NK-92 treated with Interleukin-12 subunit alpha and Interleukin-12 subunit beta, amount 100 ng/mL, for 24 hours (cell line): ENCODE measurements around the gene MRPL21.
"Not testable (repeated sequence)": the region's sequence is repeated elsewhere in the genome, so short reads cannot be mapped to it uniquely, and the experiment has no call there.

Source experiments
- DNase-seq: peaks from one replicate; lab custom pipeline; 2025; lab: John Stamatoyannopoulos, UW

MRPL21 gene

DNA sequence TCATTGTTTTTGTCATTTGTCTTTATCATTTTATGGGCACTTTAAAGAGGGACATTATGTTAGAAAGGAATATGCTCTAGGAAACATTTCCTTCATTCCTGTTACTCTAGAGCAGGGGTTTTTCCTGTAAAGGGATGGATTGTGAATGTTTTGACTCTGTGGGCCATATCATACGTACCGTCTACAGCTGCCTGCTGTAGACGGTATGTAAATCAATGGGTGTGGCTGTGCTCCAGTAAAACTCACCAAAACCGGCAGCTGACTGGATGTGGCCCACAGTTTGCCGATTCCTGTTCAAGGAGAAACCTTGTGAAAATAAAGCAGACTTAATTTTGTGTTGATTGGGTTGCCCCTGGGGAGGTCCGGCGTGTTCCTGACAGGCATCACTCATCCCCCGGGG is 7.3 kb upstream of the MRPL21 start:
- DNase-seq: no peak

GRCh38 chr11:68908273-68908672 is 4.6 kb upstream of the MRPL21 start:
- DNase-seq: no peak

GRCh38 chr11:68905421-68906360 is 2.1 kb upstream of the MRPL21 start:
- DNase-seq: no peak

DNA sequence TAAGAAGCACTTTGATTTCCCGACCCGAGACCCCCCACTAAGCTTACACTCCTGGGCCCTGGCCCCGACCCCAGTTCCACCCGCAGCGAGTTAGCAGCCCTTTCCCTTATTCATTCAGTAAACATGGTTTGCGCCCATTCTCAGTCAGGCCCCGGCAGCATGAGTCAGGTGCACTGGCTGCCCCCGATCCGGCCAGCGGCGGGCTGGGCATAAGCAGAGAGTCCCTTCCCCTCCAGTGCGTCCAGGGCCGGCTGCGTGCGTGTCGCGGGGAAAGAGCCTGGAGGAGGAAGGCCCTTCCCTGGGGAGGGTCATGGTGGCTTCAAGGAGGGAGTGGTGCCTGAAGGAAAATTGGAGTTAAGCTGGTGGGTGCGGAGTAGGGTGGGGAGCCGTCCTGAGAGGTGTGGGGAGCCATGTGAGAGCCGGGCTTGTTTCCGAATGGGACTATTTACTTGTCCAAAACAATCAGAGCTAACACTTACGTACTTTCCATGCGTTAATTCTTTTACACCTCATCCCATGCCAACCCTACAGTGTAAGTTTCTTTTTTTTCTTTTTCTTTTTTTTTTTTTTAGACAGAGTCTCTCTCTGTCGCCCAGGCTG is 716 bp upstream of the MRPL21 start:
- no peak for DNase-seq

- DNase-seq: no peak
Observed at GRCh38 chr11:68900835-68901381, 2.7 kb downstream of the MRPL21 start.

GRCh38 chr11:68897441-68897840 is 6.2 kb downstream of the MRPL21 start:
- DNase-seq: no peak

DNA sequence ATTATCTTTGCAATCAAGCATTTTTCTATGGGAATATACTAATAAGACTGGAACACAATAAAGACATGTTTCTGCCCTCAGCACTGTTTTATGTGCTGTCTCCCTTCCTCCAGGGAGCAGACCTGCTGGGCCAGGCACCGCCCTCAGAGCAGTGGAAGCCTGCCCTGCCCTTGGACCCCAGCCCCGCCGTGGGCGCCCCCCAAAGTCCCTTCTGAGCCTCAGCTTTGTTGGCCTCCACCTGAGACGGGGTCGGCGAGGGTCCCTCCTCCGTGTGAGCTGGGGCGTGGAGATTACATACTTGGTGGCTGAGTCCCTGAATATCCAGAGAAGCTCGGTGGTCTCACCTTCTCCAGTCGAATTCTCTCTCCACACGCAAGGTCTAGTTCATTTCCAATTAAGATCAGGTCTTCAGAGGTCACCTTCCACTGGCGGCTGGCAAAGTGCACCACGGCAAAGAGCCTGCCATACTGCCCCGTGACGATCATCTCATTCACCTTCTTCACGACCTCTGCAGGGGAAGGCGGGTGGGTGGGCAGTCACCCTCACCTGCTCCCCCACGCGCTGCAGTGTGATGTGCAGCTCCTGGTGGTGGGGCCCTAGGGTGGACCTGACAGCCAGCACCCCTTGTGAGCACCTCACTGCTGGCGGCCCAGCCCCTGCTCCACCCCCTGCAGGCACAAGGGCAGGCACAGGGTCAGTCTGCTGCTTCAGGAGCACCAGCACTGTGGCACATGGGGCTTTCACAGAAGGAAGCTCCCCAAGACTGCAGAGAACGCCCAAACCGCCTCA is 7.3 kb downstream of the MRPL21 start:
- no peak for DNase-seq

- no peak for DNase-seq
Observed at GRCh38 chr11:68893282-68893681, 10.3 kb downstream of the MRPL21 start.

GRCh38 chr11:68892576-68892975 is 11.1 kb downstream of the MRPL21 start:
- DNase-seq: no peak

DNA sequence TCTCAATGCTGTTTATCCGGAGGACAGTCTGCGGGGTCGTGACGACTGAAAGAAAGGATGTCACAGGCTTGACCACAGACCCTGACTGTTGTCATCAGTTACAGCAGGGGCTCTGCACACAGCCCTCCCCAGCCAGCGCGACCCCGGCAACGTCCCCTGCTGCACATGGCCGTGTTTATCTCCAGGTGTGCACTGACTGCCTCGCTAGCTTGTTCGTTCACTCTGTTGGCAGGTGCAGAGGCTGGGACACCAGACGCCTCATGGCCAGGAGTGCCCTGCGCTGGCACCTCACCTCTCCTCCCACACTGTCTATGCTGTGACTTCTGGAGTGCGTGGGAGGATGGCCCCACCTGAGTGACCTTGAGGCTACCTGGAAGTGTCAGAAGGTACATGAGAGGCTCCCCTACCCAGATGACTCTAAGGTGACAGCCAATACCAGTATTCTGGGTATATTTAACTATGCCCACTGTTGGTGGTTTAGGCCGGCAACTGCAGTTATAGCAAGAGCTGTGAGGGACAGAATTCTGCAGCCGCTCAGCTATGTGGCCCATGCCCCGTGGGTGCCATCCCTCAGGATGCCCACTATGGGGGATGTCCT is 12.2 kb downstream of the MRPL21 start:
- DNase-seq: no peak

GRCh38 chr11:68890490-68891231 is 13.0 kb downstream of the MRPL21 start:
- DNase-seq: no peak

GRCh38 chr11:68889948-68890446 is 13.6 kb downstream of the MRPL21 start:
- no peak for DNase-seq

GRCh38 chr11:68884827-68885226 is 18.8 kb downstream of the MRPL21 start:
- not testable (repeated sequence) for DNase-seq

DNA sequence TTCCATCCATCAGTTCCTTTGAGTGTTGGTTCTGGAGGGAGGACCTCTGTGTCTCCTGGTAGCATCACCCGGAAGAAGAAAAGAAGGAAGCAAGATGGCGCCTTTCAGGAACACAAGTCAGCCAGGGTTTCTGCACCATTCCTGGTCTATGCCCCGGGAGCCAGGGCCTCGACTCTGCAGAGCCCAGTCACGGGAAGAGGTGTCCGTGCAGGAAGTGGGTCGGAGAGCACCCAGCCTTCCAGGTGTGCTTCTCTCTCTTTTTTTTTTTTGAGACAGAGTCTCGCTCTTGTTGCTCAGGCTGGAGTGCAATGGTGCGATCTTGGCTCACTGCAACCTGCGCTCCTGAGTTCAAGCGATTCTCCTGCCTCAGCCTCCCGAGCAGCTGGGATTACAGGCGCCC is 21.2 kb downstream of the MRPL21 start:
- no peak for DNase-seq

DNA sequence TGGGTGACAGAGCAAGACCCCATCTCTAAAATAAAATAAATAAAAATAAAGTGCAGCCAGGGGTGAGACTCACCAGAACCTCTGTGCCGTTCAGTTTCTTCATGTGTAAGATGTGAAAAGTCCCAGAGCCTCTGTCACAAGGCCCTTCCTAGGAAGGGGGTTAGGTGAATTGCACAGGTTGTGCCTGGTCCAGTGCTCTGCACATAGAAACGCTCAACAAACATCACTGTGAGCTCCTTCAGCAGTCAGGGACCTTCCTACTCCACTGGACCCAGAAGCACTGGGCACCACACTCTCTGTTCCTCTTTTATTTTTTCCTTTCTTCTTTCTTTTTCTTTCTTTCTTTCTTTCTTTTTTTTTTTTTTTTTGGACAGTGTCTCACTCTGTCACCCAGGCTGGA is 22.3 kb downstream of the MRPL21 start:
- no peak for DNase-seq

DNA sequence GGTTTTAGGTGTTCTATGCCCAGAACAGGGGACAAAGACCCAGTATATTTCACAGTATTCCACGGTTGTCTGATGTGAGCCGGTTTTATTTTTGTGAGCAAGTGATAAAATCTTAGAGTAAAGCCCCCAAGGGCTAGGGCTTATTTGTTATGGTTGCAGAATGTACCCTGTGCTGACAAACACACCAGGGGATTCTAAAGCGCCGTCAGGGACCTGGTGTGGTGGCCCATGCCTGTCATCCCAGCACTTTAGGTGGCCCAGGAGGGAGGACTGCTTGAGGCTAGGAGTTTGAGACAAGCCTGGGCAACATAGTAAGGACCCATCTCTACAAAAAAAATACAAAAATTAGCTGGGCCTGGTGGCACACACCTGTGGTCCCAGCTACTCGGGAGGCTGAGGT is 22.8 kb downstream of the MRPL21 start:
- no peak for DNase-seq

GRCh38 chr11:68878022-68878421 is 25.6 kb downstream of the MRPL21 start:
- DNase-seq: no peak

DNA sequence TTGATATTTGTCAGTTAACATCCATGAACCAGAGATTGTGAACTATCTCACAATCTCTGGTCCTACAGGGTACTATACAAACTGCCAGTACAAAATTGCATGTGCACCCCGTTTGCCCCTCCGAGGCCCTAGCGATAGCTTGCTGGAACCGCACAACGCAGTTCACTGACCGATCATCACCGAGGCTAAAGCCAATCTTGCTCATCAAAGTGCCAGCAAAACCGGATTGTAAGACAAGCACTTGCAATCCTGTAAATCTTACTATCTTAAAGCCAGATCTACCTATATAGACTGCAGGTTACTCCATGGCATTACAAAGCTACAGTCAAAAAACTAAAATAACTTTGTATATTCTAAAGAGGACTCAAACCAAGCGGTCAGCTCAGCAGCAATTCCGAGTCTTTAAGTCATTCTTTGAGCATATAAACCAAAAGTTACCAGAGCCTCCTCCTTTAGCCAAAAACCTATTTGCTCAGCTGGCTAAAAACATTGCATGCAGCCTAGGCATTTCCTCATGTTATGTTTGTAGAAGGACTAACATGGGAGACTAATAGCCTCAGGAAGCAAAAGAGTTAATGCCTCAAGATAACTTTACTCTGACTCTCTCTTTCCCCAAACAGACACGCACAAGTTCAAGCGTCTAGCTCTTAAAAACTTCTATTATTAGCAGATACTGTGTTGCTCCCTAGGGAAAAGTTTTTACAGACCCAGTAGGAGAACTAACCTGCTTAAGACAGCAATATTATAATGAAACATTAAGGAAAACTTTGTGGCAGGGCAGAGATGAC is 31.2 kb downstream of the MRPL21 start:
- DNase-seq: no peak

DNA sequence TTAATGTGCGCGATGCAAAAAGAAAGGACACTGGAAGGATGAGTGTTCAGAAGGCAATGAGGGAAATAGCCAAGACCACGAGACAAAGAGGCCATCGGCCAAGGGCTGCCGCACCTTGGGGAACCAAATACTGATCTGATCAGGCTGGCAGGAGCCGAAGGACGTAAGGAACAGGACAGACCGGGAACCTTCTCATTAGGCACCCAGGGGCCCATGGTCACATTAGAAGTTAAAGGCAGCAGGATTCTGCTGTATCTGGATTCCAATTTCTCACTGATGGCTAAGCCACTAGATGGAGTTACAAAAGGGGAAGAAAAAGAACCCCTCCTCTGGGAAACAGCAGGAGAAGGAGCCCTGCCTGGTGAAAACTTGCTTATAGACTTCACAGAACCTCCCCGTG is 33.2 kb downstream of the MRPL21 start:
- no peak for DNase-seq

DNA sequence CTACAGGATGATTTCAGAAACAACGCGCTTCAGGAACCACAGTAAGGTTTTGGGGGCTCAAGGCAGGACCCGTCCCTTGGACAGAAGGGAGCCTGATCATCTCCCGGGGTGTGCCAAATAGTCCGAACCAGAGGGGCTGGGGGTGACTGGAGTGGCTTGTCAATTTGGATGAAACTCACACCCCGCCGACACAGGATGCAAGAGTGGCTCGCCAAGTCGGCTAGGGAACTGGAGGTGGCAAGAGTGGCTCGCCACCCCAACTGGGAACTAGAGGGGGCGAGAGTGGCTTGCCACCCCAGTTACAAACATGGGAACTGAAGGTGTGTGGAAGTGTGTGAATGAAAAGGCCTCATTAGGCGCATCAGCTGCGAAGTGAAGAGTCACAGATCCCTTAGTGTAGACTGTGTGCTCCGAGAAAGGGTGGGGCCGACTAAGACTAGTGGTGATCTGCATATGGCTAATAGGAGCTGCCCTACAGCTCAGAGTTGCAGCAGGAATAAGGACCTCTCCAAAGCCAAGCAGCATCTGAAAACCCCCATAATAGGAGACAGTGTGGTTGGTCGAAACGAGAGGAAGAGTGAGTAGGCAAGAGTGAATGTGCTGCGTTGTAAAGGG is 35.3 kb downstream of the MRPL21 start:
- DNase-seq: no peak
